ENCODE data around the gene SLC25A13.

Gene SLC25A13

DNA sequence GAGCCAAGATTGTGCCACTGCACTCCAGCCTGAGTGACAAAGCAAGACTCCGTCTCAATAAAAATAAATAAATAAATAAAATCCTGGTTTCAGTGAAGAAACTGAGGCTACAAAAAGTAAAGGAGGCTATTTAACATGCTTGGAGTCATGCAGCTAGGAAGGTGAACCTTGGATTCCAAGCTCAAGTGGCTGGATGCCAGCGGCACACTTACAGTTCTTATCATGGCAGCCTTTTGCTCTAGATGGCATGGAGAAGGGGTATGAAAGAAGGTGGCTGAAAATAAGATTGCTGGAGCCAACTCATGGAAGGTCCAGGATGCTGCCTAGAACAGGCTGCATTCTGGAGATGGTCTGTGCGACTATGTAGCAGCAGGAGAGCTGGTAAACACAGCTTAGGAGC lies 170.0 kb downstream of the SLC25A13 start:
- no peak for FAIRE-seq

GRCh38 chr7:96144260-96144526 lies 177.7 kb downstream of the SLC25A13 start:
- FAIRE-seq = no peak

- no peak for FAIRE-seq
Measured at GRCh38 chr7:96143495-96144259, 178.2 kb downstream of the SLC25A13 start.

GRCh38 chr7:96136600-96137239 lies 185.2 kb downstream of the SLC25A13 start:
- FAIRE-seq = no peak

DNA sequence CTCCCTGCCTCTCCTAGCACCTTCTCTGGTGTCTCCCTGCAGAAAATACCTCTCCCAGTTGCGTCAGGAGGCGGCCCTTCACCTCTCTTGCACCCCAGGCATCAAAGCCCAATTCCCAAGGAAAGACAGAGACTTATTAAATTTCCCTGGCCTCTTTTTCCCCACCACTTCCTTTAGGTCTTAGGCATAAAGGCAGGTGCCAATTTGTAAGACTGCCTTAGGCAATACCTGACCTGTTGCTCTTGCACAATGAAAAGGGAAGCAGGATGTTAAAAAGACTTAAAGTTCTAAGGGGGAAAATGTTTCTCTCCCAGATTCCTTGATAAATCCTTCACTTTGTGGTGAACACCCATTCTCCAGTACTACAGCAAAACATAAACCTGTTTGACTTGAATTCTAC lies 186.7 kb downstream of the SLC25A13 start:
- FAIRE-seq = no peak

DNA sequence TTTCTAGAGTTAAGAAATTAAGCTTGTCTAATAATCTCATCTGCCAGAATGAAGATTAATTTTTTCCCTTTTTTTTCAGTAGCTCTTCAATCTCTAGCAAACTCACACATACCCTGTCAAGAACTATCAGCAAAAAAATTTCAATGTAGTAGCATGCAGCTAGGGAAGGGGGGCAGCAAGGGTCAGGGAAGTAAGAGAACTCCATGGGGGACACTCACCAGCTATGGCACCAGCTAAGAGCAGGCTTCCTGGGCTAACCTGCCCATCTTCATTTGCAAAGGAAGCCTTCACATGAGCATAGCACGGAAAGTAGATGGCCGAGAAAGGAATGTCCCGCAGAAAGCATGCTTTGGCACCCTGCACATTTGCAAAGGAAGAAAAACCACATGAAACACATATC lies 190.4 kb downstream of the SLC25A13 start:
- no peak for FAIRE-seq

DNA sequence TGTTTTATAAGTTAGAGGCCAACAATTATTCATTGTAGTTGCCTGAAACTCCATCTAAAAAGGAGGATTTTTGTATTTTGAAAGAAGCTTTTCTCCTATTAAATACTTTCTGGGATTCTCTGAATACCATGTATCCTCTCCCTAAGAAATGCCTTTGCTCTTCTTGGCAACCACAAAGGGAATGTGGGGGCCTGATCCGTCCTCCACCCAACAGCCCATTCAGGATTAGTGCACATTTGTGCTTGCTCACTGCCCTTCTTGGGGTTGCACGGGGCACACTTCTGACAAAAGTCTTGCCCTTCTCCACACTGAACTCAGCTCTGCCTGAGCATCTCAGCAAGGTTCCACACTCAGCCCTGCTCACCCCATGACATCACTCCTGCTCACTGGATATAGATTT lies 194.2 kb downstream of the SLC25A13 start:
- FAIRE-seq = no peak

DNA sequence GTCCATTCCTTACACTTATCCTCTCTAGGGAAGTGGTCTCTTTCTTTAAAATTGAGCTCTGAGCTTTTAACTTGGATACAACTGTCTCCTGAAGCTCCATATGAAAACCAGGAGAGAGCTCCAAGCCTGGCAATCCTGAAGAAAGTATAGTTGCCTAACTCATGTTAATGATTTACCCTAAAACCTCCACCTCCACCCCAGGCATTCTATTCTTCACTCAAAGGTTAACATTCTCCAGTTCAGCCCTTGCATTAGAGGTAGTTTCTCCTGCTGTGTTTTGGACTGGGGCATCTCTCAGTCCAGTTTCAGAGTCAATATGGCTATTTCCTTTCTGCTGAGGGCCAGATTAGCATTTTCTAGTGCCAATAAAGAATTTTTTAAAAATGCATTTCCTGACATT lies 195.5 kb downstream of the SLC25A13 start:
- FAIRE-seq = no peak

GRCh38 chr7:96122746-96123145 lies 199.2 kb downstream of the SLC25A13 start:
- FAIRE-seq = no peak

DNA sequence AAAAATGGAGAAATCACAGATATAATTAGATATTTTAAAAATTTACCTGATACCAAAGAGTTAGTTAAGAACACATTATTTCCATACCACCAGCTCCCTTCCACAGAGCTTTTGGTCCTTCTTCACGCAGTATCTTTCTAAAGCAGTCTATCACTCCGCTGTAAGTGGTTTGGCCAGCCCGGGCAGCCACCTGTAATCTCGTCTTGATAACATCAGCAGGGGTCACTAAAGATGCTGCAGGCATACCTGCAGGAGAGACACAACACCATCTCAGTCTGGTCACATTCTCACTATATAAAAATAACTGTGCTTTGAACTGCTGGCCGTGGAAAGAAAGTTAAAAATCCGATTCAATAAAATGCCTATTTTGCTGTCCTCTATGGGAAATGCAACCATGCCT lies 200.1 kb downstream of the SLC25A13 start:
- FAIRE-seq = no peak

DNA sequence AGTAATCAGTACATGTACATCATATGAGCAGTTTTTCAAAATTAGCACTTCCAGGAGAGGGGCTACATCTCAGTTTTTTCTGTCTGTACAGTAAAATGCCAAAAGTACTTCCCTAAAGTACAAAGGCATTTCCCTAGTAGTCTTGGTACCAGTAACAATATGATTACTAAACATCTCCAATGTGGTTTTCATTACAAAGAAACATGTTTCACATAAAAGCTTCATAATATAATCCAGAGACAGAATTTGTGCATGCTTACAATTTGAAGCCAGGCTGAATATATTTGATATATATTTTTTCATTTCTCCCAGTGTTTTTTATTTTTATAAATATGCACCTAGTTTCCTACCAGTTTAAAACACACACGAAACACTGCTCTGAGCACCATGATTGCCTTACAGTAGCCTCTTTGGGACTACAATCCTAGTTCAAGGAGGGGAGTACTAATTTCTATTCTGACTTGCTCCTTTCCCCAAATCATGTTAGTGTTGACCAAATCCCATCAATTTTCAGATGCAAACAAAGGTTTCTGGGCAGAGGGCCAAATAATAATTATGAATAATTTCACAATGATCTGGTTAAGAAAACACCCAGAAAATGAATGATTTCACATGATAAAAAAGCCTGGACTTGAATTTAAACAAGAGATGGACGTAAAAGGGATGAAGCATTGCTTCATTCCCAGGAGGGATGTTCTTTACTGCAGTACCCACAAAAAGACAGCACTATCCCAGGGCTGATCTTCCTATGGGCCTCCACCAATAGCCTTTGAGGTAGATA lies 201.3 kb downstream of the SLC25A13 start:
- FAIRE-seq = no peak

GRCh38 chr7:96118449-96119001 lies 203.4 kb downstream of the SLC25A13 start:
- no peak for FAIRE-seq

- no peak for FAIRE-seq
Measured at GRCh38 chr7:96116173-96116572, 205.7 kb downstream of the SLC25A13 start.

- no peak for FAIRE-seq
Measured at GRCh38 chr7:96114190-96114589, 207.7 kb downstream of the SLC25A13 start.

DNA sequence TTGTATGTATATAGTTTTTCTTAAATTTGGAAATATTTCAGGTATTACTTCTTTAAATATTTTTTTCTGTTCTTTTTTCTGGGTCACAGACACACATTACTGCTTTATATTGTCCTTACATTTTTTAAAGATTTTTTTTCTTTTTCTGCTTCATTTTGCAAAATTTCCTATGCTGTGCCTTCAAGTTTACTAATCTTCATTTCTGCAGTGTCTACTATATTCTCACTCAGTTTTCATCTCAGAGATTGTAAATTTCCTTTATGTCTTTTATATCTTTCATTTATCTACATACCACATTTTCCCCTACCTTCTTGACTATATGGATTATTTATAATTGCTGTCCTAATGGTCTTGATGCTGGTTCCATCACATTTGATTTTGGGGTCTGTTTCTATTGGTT lies 210.5 kb downstream of the SLC25A13 start:
- no peak for FAIRE-seq

DNA sequence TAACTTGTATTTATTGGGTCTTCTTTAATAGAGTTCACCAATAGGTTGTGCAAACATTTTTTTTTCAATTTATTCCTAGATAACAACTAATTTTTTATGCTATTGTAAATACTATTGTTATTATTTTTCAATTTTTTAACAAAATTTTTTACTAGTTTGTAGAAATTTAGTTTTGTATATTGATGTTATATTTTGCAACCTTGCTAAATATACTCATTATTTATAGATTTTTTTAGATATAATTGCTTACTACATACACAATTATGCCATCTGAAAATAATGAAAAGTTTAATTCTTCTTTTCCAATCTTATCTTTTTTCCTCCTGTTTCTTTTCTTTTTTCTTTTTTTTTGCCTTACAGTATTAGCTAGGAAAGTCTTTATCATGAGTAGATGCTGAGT lies 216.9 kb downstream of the SLC25A13 start:
- peak; percentile 58 for FAIRE-seq

DNA sequence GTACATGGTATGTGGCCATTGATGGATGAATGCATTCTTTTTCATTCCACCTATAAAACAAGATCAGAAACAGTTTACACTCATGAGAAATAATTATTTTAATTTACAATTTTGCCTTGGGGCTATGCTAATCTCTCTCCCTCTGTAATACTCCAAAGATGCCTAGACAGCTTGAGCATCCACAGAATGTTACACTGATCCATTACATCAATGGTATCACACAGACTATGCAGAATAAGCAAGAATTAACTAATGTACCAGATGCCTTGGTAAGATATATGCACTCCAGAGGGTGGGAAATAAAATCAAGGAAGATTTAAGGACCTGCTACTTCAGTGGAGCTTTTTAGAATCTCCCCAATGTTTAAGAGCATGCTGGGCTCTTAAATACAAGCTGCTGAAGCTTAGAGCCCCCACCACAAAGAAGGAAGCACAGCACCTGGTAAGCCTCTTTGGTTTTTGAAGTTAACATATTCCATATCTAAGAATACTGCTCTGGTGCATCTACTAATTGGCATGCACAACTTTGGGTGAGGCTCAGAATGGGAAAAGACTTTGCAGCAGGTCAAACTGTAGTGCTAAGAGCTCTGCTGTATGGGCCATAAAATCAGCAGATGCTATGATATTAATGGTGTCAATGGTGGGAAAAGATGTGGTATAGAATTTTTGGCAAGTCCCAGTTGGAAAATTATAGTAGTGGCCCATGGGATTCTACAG lies 219.6 kb downstream of the SLC25A13 start:
- FAIRE-seq = no peak

- no peak for FAIRE-seq
Measured at GRCh38 chr7:96100737-96101136, 221.2 kb downstream of the SLC25A13 start.

DNA sequence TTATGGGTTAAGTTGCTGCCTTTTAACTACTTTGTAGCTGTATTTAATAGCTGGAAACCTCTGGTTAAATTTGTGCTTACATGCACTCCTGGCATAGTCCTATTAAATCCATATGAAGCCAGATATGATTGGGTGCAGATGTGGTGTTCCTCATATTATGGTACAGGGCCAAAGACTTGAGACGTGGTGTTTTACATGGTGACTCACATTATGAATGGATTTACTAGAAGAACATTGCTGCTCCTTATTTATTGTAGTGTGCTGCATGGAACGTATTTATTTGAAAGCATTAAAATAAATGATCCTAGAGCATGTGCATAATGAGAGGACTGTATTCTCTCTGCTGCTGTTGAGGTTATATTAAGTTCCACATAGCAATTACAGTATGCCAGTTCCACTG lies 224.1 kb downstream of the SLC25A13 start:
- no peak for FAIRE-seq

DNA sequence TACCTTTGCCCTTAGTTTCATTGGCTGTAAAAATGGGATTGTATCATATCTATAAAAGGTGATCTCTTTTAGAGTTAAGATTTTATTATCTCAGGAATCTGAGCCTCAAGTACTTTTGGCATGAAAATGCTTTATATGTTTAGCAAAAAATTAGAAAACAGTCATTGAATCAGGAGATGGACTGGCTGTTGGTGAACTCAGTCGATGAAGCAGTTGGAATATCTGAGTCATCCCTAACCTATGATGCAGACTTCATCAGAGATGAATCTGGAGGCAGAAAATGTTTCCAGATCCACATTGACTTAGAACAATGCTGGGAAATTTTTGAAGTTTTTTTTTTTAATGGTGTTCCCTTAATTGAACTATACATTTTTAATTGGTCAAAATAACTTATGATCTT lies 228.5 kb downstream of the SLC25A13 start:
- no peak for FAIRE-seq

DNA sequence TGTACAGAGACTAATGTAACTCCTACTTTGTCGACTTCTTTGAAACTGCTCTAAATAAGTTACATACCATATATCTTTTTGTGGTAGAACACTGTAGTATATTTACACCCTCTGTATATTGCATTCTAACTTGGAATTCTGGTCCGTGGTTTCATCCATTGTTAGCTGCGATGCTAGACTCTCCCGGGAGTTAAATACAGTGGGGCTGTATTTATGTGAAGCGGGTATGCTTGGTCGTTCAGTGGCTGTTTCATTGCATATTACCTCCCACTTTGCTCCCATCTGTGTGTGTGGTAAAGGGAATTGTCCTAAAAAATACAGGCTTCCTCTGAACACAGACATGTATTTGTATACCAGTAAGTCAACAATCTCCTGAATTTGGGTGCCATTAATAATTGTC lies 231.1 kb downstream of the SLC25A13 start:
- FAIRE-seq = no peak

DNA sequence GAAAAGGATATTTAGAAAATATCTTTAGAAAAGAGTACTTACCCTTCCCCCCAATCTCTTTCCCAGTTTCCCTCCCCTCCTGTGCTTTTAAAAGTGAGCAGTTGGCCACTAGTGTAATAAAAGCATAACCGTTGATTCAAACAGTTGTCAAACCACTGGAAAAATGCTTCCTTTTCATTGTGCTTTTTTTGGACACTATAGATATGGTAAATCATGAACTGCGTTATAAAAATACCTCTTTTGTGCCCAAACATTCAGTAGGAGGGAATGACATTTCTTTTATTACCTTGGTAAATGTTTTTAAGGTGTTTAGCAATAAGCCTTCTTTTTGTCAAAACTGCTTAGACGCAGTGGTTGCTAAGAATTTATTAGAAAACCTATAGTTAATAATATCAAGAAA lies 232.4 kb downstream of the SLC25A13 start:
- FAIRE-seq = no peak

- no peak for FAIRE-seq
Measured at GRCh38 chr7:96088579-96088978, 233.3 kb downstream of the SLC25A13 start.

Measured in colon (tissue), 2 donors.